ENCODE results near the gene MED16.

DNA sequence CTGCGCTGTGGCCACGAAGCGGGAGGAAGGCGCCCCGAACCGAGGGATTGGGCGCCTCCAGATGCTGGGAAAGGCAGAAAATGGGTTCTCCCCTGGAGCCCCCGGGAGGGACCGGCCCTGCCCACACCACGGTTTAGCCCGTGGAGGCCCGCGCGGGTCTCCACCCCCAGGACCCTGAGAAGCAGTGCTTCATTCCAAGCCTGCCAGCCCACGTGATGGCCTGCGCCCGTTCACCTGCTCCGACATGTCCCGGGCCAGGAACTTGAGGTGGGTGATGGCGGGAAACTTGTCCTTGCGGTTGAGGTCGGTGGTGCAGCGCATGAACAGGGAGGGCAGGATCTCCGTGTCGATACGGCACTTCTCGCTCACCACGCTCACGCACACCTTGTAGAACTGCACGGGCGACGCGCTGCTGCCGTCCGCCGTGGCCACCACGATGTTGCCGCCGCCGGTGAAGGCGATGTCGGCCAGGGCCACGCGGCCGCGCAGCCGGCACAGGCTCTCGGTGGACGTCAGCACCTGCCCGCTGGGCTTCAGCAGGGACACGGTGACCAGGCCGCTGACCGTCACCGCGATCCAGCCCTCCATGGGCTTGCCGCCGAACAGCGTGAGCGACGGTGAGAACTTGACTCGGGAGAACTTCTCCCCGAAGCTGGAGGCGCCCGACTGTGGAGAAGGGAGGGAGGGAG is 7.3 kb downstream of the MED16 start:
- TF ChIP-seq GATA3 (IDR thresholded peaks at IDR 0.05; ENCODE audit: low read depth, low read length) (no peak), GATA2 (IDR thresholded peaks at IDR 0.05; ENCODE audit: low read depth, low read length) (no peak)
